Neural crest cell (in vitro differentiated cells): ENCODE data around the gene PTPN6. TPM values are rescaled to one million over a fixed set of nuclear protein-coding genes. Genes with fewer than 3 reads are reported as not detected.

Experiments used
- DNase-seq: peaks from one replicate; pipeline ENCODE4 v3.0.0; 2021; ENCODE audit warnings: low read depth, mixed read lengths, low spot score
- H3K27ac Mint-ChIP-seq: one replicate; pipeline ENCODE4 v1.8.0; 2021; ENCODE audit warnings: mild to moderate bottlenecking, mixed read lengths; ENCODE audit not compliant: unreplicated experiment
- H3K27me3 Mint-ChIP-seq: 2 replicates; pipeline ENCODE4 v1.8.0; 2021; ENCODE audit warnings: low read depth, mild to moderate bottlenecking, mixed read lengths
- H3K36me3 Mint-ChIP-seq: 2 replicates; pipeline ENCODE4 v1.8.0; 2021; ENCODE audit warnings: low read depth, mild to moderate bottlenecking, mixed read lengths
- H3K4me1 Mint-ChIP-seq: 2 replicates; pipeline ENCODE4 v1.8.0; 2021; ENCODE audit warnings: mixed read lengths
- H3K4me3 Mint-ChIP-seq: one replicate; pipeline ENCODE4 v1.8.0; 2021; ENCODE audit warnings: mild to moderate bottlenecking, mixed read lengths
- H3K9me3 Mint-ChIP-seq: 2 replicates; pipeline ENCODE4 v1.8.0; 2021; ENCODE audit warnings: mixed read lengths
- total RNA-seq: library from RNA; stranded (reverse); gene quantifications from 2 replicates; pipeline ENCODE4 v1.2.1, GENCODE V29; 2021
- TF ChIP-seq, protein P1 (sequence below): fragments of 200-600 bp; sonication (generic); conservative IDR thresholded peaks from 2 replicates; pipeline ENCODE4 v1.5.0; 2021; ENCODE audit warnings: antibody characterized with exemption, mild to moderate bottlenecking

The PTPN6 gene
- total RNA-seq, 1 donor from 2014 or later: 1.1 TPM

GRCh38 chr12:6974180-6974579, 23.0 kb downstream of the PTPN6 start:
- Mint-ChIP-seq H3K27ac (no peak overlapping the region), H3K9me3 (no peaks in the 10 kb centered on the region), H3K4me3 (peak overlapping the region; percentile 66), H3K36me3 (peaks cover 7% of the 10 kb centered on the region), H3K27me3 (no peaks in the 10 kb centered on the region), H3K4me1 (peaks cover 23% of the 10 kb centered on the region)
- TF ChIP-seq, protein P1, sequence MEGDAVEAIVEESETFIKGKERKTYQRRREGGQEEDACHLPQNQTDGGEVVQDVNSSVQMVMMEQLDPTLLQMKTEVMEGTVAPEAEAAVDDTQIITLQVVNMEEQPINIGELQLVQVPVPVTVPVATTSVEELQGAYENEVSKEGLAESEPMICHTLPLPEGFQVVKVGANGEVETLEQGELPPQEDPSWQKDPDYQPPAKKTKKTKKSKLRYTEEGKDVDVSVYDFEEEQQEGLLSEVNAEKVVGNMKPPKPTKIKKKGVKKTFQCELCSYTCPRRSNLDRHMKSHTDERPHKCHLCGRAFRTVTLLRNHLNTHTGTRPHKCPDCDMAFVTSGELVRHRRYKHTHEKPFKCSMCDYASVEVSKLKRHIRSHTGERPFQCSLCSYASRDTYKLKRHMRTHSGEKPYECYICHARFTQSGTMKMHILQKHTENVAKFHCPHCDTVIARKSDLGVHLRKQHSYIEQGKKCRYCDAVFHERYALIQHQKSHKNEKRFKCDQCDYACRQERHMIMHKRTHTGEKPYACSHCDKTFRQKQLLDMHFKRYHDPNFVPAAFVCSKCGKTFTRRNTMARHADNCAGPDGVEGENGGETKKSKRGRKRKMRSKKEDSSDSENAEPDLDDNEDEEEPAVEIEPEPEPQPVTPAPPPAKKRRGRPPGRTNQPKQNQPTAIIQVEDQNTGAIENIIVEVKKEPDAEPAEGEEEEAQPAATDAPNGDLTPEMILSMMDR: no peak
- DNase-seq: no peak

DNA sequence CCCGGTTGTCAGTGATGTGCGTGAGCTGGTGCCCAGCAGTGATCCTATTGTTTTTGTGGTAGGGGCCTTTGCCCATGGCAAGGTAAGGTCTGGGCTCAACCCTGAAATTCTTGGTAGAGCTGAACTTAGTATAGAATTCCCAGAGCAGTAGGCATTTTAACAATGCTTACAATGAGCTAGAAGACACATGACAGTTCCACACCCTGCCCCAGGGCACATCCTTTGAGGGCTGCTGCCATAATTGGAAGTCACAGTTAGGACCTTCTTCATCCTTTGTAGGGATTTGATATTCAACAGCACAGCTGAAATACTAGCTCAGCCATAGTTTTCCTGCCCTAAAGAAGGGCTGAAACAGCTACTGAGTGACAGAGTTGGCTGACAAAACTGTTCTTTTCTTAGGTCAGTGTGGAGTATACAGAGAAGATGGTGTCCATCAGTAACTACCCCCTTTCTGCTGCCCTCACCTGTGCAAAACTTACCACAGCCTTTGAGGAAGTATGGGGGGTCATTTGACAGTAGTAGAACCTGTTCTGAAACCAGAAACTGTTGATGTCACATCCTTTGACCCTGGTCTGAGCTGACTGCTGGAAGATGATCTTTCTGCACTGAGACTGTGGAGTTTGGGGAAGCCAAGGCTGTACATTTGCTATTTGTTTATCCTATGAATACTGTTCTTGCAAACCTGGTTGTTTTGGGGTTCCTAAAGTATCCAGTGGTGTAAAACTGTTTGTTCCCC, 24.3 kb downstream of the PTPN6 start:
- no peak overlapping the region for H3K27ac Mint-ChIP-seq
- H3K27me3 Mint-ChIP-seq: no peaks in the 10 kb centered on the region
- H3K9me3 Mint-ChIP-seq: no peaks in the 10 kb centered on the region
- peaks cover 6% of the 10 kb centered on the region for H3K36me3 Mint-ChIP-seq
- no peak for DNase-seq
- H3K4me3 Mint-ChIP-seq: peak overlapping the region; percentile 16
- TF ChIP-seq, protein P1: no peak
- peaks cover 16% of the 10 kb centered on the region for H3K4me1 Mint-ChIP-seq

GRCh38 chr12:6977653-6978052, 26.5 kb downstream of the PTPN6 start:
- Mint-ChIP-seq H3K4me3 (no peak overlapping the region), H3K27ac (no peak overlapping the region), H3K27me3 (no peaks in the 10 kb centered on the region), H3K4me1 (peaks cover 3% of the 10 kb centered on the region), H3K36me3 (peaks cover 8% of the 10 kb centered on the region), H3K9me3 (no peaks in the 10 kb centered on the region)
- TF ChIP-seq, protein P1: no peak
- no peak for DNase-seq

- H3K27me3 Mint-ChIP-seq: no peaks in the 10 kb centered on the region
- H3K9me3 Mint-ChIP-seq: no peaks in the 10 kb centered on the region
- H3K4me3 Mint-ChIP-seq: no peak overlapping the region
- H3K4me1 Mint-ChIP-seq: peaks cover 3% of the 10 kb centered on the region
- DNase-seq: no peak
- H3K27ac Mint-ChIP-seq: no peak overlapping the region
- H3K36me3 Mint-ChIP-seq: peaks cover 9% of the 10 kb centered on the region
- TF ChIP-seq, protein P1: no peak
These were observed 27.0 kb downstream of the PTPN6 start for GRCh38 chr12:6978188-6978587.

DNA sequence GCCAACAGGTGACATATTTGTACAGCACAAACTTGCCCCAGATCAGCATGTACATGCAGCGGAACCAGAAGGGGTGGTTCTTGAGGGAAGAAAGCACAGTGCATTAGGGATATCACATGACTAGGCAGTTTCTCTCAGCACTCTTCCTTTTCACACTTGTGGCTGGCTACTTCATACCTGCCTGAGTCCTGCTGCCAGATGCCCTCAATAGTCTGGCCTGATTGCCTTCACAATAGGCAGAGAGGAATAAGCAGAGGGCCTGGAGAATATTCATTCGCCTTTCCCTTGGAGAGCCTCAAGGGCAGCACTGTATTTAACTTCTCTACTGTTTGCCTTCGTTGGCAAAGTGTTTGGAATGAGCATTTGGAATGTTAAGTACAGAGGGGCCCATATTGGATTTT, 27.5 kb downstream of the PTPN6 start:
- TF ChIP-seq, protein P1: no peak
- peaks cover 12% of the 10 kb centered on the region for H3K36me3 Mint-ChIP-seq
- H3K27me3 Mint-ChIP-seq: no peaks in the 10 kb centered on the region
- H3K27ac Mint-ChIP-seq: no peak overlapping the region
- peaks cover 3% of the 10 kb centered on the region for H3K4me1 Mint-ChIP-seq
- no peak for DNase-seq
- no peak overlapping the region for H3K4me3 Mint-ChIP-seq
- no peaks in the 10 kb centered on the region for H3K9me3 Mint-ChIP-seq
